ENCODE data around the gene MC1R. TPM values are rescaled to one million over a fixed set of nuclear protein-coding genes. Genes with fewer than 3 reads are reported as not detected.

MC1R gene
- total RNA-seq, 1 donor from 2014 or later, result 2.2 TPM

GRCh38 chr16:89897204-89897603 lies 21.5 kb upstream of the MC1R start:
- no peak for DNase-seq

- no peak for DNase-seq
Observed at GRCh38 chr16:89898201-89898967, 20.3 kb upstream of the MC1R start.

- no peak for DNase-seq
Observed at GRCh38 chr16:89899879-89900481, 18.7 kb upstream of the MC1R start.

- DNase-seq, result no peak
Observed at GRCh38 chr16:89900885-89901284, 17.8 kb upstream of the MC1R start.

GRCh38 chr16:89902980-89903379 lies 15.7 kb upstream of the MC1R start:
- no peak for DNase-seq

GRCh38 chr16:89903908-89904515 lies 14.7 kb upstream of the MC1R start:
- DNase-seq, result no peak

GRCh38 chr16:89904606-89905510 lies 13.8 kb upstream of the MC1R start:
- DNase-seq, result no peak

GRCh38 chr16:89905511-89906139 lies 13.0 kb upstream of the MC1R start:
- DNase-seq, result no peak

GRCh38 chr16:89906140-89907025 lies 12.3 kb upstream of the MC1R start:
- DNase-seq, result no peak

GRCh38 chr16:89907055-89907814 lies 11.4 kb upstream of the MC1R start:
- no peak for DNase-seq

- no peak for DNase-seq
Observed at GRCh38 chr16:89908236-89908635, 10.4 kb upstream of the MC1R start.

GRCh38 chr16:89909777-89910716 lies 8.6 kb upstream of the MC1R start:
- no peak for DNase-seq

GRCh38 chr16:89910717-89911354 lies 7.8 kb upstream of the MC1R start:
- no peak for DNase-seq

GRCh38 chr16:89911375-89911774 lies 7.3 kb upstream of the MC1R start:
- no peak for DNase-seq

- DNase-seq, result no peak
Observed at GRCh38 chr16:89912143-89912542, 6.5 kb upstream of the MC1R start.

GRCh38 chr16:89912627-89913026 lies 6.0 kb upstream of the MC1R start:
- DNase-seq, result no peak

GRCh38 chr16:89913408-89914387 lies 5.0 kb upstream of the MC1R start:
- DNase-seq, result no peak

Measured in skin of body (tissue), 2 donors.